Left ventricle myocardium inferior (tissue), 1 donor: Measurements from ENCODE around the gene OPCML. TPM values are rescaled to one million over a fixed set of nuclear protein-coding genes. Genes with fewer than 3 reads are reported as not detected.

Experiments
- DNase-seq: peaks from one replicate; pipeline ENCODE4 v3.0.0-alpha.2; 2020
- H3K27ac ChIP-seq: fragments of 200-600 bp; replicated peaks from 2 replicates; pipeline ENCODE4 v1.8.0; 2021
- H3K27me3 ChIP-seq: fragments of 200-600 bp; 2 replicates; pipeline ENCODE4 v1.8.0; 2021; ENCODE audit warnings: low read depth
- H3K36me3 ChIP-seq: fragments of 200-600 bp; 2 replicates; pipeline ENCODE4 v1.8.0; 2021
- H3K4me1 ChIP-seq: fragments of 200-600 bp; 2 replicates; pipeline ENCODE4 v1.8.0; 2021
- H3K4me3 ChIP-seq: fragments of 200-600 bp; 2 replicates; pipeline ENCODE4 v1.8.0; 2021; ENCODE audit warnings: mild to moderate bottlenecking, moderate library complexity
- H3K9me3 ChIP-seq: fragments of 200-600 bp; replicated peaks from 2 replicates; pipeline ENCODE4 v1.8.0; 2021
- CTCF ChIP-seq: fragments of 200-600 bp; IDR thresholded peaks from 2 replicates; pipeline ENCODE4 v1.8.0; 2021; ENCODE audit warnings: antibody characterized with exemption, mild to moderate bottlenecking, borderline replicate concordance
- intact Hi-C: fragments of 100-400 bp; cut with micrococcal nuclease; formaldehyde crosslinking; loops from one replicate; pipeline ENCODE4 v1.11.0; 2022
- total RNA-seq: library from RNA; stranded (reverse); fragmentation: NEBNext Ultra II Directional; extraction: Animal tissue kit (Norgen Biotek cat#: 25700); gene quantifications from one replicate; pipeline ENCODE4 v1.2.1, GENCODE V29; 2021
- donor health status: DM: no; HTN: yes; CAD: no; lungs with severe emphysema.

The OPCML gene
- total RNA-seq, 1 donor from 2014 or later: 0.63 TPM

- intact Hi-C loops: no loop called here
- no peak overlapping the region for H3K4me3 ChIP-seq
- no peak overlapping the region for H3K27ac ChIP-seq
- H3K27me3 ChIP-seq: peaks cover 35% of the 10 kb centered on the region
- peaks cover 3% of the 10 kb centered on the region for H3K9me3 ChIP-seq
- no peaks in the 10 kb centered on the region for H3K36me3 ChIP-seq
- H3K4me1 ChIP-seq: no peaks in the 10 kb centered on the region
- DNase-seq: no peak
- no peak for TF ChIP-seq CTCF
Observed at GRCh38 chr11:132501356-132501755, 1030.9 kb downstream of the OPCML start.

- Histone ChIP-seq H3K36me3 (no peaks in the 10 kb centered on the region), H3K27ac (no peak overlapping the region), H3K4me3 (no peak overlapping the region), H3K9me3 (peaks cover 3% of the 10 kb centered on the region), H3K4me1 (no peaks in the 10 kb centered on the region), H3K27me3 (peaks cover 25% of the 10 kb centered on the region)
- intact Hi-C loops: no loop called here
- DNase-seq: no peak
- TF ChIP-seq CTCF: no peak
Observed at GRCh38 chr11:132499661-132500060, 1032.6 kb downstream of the OPCML start.

GRCh38 chr11:132496341-132496740 is 1036.0 kb downstream of the OPCML start:
- H3K4me3 ChIP-seq: no peak overlapping the region
- no peak for DNase-seq
- TF ChIP-seq CTCF: no peak
- intact Hi-C loops: no loop called here
- H3K27ac ChIP-seq: no peak overlapping the region
- H3K9me3 ChIP-seq: peaks cover 3% of the 10 kb centered on the region
- peaks cover 5% of the 10 kb centered on the region for H3K27me3 ChIP-seq
- H3K4me1 ChIP-seq: no peaks in the 10 kb centered on the region
- H3K36me3 ChIP-seq: no peaks in the 10 kb centered on the region

GRCh38 chr11:132493801-132494200 is 1038.5 kb downstream of the OPCML start:
- intact Hi-C loops: no loop called here
- no peak overlapping the region for H3K4me3 ChIP-seq
- TF ChIP-seq CTCF: no peak
- H3K36me3 ChIP-seq: no peaks in the 10 kb centered on the region
- no peak overlapping the region for H3K27ac ChIP-seq
- no peak for DNase-seq
- no peaks in the 10 kb centered on the region for H3K9me3 ChIP-seq
- peaks cover 5% of the 10 kb centered on the region for H3K27me3 ChIP-seq
- H3K4me1 ChIP-seq: no peaks in the 10 kb centered on the region

- TF ChIP-seq CTCF: no peak
- H3K9me3 ChIP-seq: peaks cover 5% of the 10 kb centered on the region
- intact Hi-C loops: no loop called here
- H3K4me3 ChIP-seq: no peak overlapping the region
- no peaks in the 10 kb centered on the region for H3K36me3 ChIP-seq
- peaks cover 5% of the 10 kb centered on the region for H3K27me3 ChIP-seq
- H3K4me1 ChIP-seq: no peaks in the 10 kb centered on the region
- no peak overlapping the region for H3K27ac ChIP-seq
- DNase-seq: no peak
Observed at GRCh38 chr11:132490978-132491377, 1041.3 kb downstream of the OPCML start.

GRCh38 chr11:132486060-132486459 is 1046.2 kb downstream of the OPCML start:
- no peak for DNase-seq
- no peak for TF ChIP-seq CTCF
- H3K36me3 ChIP-seq: no peaks in the 10 kb centered on the region
- H3K27ac ChIP-seq: no peak overlapping the region
- H3K4me1 ChIP-seq: no peaks in the 10 kb centered on the region
- H3K9me3 ChIP-seq: peaks cover 20% of the 10 kb centered on the region
- no peaks in the 10 kb centered on the region for H3K27me3 ChIP-seq
- intact Hi-C loops: no loop called here
- no peak overlapping the region for H3K4me3 ChIP-seq
